GM08714 (cell line): ENCODE measurements around the gene ATAD3B.

Experiments
- H3K4me3 ChIP-seq: fragments of 200-500 bp; sonication (Bioruptor generic); 2 replicates; pipeline ENCODE4 v1.5.1; 2014; ENCODE audit warnings: mild to moderate bottlenecking, low read length, inconsistent platforms
- ZNF274 ChIP-seq: IDR thresholded peaks from 2 replicates; pipeline ENCODE4 v1.6.1; 2012; ENCODE audit warnings: mild to moderate bottlenecking, low read depth, low read length

The ATAD3B gene

DNA sequence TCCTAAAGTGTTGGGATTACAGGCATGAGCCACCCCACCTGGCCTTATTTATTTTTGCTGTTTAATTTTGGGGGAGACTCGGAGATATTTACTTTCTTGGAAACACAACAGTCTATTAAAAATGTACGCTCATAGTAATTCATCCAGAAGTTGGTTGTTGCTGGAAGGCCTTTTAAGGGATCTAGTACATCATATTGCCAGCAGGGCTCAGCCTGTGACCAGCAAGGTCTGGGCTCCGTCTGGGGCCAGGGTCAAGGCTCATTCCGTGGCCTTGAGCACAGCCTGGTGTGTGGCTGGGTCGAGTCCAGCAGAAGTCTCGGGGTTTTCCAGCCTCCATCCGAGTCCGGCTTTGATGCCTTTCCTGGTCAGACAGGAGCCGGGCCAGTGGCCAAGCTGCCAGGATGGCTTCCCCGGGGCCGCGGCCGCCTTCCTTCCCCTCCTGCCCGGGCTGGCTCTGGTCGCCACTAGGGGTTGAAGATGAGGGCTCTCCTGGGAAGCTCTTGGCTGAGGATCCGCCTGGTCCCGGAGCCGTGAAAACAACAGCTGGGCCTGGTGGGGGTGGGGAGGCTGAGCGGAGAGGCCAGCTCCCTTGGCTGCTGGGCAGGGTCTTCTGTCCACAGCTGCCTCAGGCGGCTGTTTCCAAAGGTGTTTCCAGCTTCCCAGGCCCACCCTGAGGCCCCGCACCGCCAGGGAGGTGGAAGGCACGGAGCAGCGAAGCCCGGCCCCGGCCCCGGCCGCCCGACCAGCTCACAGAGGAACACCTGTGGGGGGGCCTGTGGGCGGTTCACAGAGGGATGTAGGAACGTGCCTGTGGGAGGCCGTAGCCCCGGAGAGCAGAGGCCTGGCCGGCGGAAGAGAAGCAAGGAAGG, 41.2 kb upstream of the ATAD3B start:
- no peak for TF ChIP-seq ZNF274
- H3K4me3 ChIP-seq: no peak overlapping the region

DNA sequence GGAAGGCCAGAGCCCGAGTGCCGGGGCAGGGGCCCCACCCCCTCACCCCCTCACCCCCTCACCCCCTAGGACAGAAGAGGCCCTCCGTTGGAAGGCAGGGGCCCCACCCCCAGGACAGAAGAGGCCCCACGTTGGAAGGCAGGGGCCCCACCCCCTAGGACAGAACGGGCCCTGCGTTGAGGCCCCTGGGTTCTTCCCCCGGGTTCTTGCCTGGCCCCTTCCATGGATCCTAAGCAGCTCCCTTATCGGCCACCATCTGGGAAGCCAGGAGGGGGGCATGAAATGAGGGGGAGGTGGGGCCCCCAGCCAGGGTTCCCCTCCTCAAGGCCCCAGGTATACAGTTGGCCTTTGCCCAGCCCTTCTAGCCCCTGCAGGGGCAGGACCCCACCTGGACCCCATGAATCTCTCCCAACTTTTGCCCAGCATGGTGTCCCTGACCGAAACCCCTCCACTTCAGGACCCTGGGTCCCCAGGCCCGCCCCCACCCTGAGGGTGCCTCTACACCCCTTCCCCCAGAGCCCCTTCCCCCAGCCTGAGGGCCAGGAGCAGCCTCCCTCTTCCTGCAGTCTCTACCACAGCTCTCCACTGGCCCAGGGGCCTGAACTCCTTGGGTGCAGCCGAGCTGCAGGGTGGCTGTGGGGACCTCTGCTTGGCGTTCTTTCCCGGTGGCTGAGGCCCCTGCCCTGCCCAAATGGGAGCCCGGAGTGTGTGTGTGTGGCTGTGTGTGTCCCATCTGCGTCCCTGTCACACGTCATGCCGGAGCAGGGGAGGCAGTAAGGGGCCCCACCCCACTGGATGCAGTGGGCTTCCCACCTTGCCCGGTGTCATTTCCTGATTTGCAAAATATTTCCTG, 40.3 kb upstream of the ATAD3B start:
- H3K4me3 ChIP-seq: no peak overlapping the region

DNA sequence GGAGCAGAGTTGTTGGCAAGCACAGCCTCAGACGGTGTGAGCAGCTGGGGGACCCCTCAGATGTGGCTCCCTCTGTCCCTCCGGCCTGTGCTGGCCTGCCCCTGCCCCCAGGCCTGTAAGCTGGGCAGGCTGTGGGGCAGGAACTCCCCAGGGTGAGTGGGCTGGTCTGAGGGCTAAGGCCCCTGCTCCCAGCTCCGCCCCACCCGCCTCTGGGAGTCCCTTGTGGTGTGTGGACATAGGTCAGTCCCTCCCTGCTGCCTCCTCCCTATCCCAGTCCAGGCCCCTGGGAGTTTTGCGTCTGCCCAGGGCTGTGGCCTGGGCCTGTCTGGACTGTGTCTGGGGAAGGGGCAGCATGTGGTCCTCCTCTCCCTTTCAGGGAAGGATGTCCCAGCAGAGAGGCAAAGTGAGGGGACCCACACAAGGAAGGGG, 39.7 kb upstream of the ATAD3B start:
- H3K4me3 ChIP-seq: no peak overlapping the region

More for the DNA sequence above, 40.3 kb upstream of the ATAD3B start:
- no peak for TF ChIP-seq ZNF274

DNA sequence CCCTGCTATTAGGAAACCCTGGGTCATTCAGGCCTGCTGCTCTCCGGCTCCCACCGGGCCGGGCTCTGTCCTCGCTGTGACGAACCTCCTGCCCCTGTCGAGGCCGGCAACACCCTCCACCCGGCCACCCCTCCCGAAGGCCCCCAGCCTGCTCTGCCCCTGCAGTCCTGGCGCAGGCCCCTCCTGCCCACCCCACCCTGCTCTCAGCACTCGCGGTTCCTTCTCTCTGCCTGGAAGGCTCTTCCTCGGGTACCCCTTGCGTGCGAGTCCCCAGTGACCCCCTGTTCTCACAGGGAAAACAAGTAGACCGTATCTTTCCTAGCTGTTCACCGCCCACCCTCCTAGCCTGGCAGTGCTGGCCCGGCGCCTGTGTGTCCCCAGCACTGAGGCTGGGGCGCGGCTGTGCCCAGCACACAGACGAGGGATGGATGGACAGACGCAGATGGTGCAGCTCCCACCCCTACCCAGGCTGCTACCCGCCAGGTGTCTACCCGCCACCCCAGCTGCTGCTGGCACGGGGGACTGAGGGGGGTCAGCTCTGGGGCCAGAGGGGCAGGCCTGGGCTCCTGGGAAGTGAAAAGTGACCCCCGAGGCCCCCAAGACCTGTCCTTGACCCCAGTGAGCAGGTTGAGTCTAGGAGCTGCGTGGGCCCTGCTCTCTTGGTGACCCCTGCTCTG, 39.2 kb upstream of the ATAD3B start:
- no peak overlapping the region for H3K4me3 ChIP-seq
- no peak for TF ChIP-seq ZNF274

More for the DNA sequence above, 39.7 kb upstream of the ATAD3B start:
- TF ChIP-seq ZNF274: no peak

DNA sequence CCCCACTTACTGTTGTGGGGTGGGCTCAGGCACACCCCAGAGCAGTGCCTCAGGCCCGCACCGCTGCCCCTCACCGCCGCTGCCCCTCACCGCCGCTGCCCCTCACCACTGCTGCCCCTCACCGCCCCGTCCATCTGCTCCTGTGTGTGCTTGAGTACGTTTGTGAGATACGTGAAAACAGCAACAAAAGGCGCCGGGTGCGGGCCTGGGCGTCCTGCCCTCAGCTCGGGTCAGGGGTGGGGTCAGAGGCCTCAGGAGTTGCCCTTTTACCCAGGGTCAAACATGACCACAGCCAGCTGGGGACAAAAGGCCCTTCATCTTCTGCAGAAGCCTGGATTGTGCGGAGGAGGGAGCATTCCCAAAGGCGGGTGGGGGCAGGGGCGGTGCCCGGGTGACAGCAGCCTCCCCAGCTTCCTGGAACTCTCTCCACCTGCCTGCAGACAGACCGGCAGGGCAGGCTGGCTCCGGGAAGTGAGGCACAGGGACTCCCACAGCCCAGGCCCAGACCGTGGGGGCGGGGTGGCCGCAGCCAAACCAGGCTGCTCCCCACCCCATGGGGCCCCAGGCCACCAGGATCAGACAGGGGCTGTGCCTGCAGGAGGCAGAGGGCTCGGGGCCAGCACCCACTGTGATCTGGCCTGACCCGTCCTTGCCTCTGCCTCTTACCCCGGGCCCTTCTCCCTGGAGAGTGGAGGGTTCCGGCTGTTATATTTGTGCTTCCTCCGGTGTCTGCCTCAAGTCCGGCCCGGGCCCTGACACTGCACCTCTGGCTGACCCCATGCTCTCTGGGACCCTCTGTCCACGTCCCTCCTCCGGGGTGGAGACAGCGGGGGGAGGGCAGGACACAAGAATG, 38.4 kb upstream of the ATAD3B start:
- no peak overlapping the region for H3K4me3 ChIP-seq
- TF ChIP-seq ZNF274: no peak

DNA sequence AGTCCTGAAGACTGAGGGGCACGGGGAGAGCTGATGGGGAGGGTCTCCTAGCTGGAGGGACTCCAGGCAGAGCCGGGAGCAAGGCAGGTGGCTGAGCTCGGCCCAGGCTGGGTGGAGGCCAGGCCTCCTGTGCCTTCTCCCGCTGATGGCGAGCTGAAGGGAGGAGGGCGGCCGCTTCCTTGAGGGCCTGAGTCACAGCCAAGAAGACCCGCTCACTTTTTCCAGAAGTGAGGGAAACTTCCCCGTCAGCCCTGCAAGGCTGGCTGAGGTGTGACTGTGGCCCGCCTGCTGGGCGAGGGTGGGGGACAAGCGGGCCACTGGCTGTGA, 37.8 kb upstream of the ATAD3B start:
- H3K4me3 ChIP-seq: no peak overlapping the region

DNA sequence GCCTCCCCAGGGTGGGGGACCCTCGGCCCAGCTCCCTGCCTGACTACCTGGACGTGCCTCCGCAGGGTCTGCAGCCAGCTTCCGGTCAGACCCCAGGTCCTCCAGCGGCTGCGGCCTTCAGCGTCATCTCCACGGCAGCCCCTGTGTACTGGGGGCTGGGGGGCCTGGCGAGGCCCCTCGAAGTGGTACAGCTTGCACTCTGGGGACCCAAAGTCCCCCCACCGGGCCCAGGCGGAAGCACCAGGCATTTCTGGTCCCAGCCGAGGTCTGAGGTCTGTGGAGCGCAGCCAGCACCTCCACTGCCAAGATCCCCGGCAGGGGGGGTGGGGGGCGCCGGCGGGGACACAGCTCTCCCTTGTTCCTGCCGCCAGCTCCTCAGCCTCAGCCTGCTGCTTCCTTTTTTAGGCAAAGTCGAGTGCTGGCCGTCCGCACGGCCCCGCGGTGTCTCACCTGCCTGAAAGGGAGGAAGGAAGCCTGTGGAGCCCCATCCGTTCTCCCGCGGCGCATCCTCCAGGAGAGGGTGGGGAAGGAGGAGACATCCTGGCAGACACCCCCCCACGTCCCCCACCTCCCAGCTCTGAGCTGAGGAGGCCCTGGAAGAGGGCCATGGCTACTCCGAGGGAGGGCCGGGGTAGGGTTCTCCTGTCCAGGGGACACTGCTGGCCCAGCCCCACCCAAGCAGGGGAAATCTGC, 37.3 kb upstream of the ATAD3B start:
- H3K4me3 ChIP-seq: no peak overlapping the region
- no peak for TF ChIP-seq ZNF274

More for the DNA sequence above, 37.8 kb upstream of the ATAD3B start:
- no peak for TF ChIP-seq ZNF274

DNA sequence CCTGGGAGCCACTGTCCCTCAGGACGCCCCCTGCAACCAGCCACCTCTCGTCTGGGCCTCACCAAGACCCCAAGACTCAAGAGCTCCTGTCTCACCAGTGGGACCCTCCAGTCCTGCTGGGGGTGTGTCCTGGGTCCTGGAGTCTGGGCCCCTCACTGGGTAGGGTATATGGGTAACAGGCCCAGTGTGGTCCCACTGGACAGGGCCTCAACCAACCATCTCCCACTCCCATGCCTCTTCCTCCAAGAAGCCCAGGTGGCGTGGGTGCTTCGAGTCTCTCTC, 36.8 kb upstream of the ATAD3B start:
- no peak overlapping the region for H3K4me3 ChIP-seq
- TF ChIP-seq ZNF274: no peak

DNA sequence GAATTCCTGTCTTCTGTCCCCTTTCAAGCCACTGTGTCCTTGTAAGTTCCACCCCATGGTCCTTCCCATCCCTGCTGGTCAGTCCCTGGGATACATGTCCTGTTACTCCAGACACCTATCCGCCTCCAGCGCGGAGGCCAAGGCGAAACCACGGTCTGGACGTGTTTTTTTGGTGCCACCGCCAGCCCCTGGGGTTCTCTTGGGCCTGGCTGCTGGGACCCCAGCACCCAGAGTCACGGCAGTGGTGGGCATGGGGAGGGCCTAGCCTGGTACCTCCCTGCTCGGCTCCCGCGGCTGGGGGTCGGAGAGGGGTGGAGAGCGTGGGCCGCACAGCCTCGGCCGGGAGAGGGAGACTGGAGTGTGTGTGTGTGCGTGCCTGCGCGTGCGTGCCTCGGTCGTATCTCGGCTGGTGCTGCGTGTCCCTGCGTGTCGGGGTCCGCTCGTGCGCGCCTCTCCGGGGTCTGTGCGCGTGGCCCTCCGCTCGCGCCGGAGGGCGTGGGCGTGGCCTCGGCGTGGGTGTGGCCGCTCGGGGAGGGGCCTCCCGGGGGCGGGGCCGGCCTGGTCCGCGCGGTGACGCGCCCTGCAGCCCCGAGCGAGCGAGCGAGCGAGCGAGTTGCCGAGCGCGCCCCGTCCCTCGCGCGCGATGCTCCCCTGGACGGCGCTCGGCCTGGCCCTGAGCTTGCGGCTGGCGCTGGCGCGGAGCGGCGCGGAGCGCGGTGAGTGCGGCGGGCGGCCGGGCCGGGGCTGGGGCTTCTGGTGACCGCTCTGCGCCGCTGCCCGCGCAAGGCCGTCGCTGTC, 36.3 kb upstream of the ATAD3B start, which contains the start of gene VWA1:
TSS of gene VWA1 (plus strand) at position 585 of the 798 bp plus-strand sequence. CDS start at position 644, 59 bp downstream.
- H3K4me3 ChIP-seq: peak within 1 kb of the TSS; percentile 31; the same call in 1 of the 2 replicates
- no peak for TF ChIP-seq ZNF274

DNA sequence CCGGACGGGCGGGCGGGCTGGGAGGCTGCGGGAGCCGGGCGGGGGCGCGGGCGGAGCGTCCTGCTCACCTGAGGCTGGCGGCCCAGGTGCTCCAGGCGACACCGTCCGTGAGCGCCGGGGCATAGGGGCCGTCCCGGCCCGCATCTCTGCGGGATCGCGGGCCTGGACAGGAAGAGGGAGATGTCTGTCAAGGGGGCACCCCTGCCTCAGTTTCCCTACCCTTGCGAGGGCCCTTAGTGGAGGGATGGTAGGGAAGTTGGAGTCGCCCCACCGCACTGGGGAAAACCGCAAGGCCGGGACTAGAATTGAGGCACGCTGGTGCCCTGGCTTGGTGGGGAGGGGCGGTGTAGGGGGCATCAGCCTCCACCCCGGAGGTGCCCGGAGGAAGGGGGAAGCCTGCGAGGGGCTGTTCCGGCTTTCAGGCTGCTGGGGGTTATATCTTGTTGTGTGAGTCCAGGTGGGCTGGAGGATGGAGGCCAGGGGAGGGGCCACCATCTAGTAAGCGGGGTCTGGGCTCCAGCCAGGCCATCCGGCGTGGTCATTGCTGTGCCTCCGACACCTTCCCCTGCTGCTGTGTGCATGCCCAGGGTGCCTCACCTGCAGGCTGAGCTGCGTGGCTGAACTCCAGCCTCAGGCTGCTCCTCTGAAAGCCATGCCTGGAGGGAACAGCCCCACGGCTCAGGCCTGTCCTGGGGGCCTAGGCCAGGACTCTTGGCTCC, 35.5 kb upstream of the ATAD3B start:
- TF ChIP-seq ZNF274: no peak
- H3K4me3 ChIP-seq: peak overlapping the region; percentile 31; the same call in 1 of the 2 replicates

DNA sequence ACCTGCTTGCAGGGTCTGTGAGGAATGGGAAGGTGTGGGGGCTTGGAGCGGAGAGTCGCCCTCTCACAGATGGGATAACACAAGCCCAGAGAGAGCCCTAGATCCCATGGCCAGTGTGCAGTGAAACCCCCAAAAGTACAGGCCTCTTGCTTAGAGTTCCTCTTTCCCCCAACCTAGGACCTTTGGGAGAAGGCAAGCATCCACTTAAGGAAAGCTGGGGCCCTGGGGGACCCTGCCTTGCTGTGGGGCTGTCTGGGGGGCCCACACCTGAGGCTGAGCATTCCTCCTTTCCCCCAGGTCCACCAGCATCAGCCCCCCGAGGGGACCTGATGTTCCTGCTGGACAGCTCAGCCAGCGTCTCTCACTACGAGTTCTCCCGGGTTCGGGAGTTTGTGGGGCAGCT, 34.9 kb upstream of the ATAD3B start:
- no peak for TF ChIP-seq ZNF274

More for the DNA sequence above, 34.9 kb upstream of the ATAD3B start:
- no peak overlapping the region for H3K4me3 ChIP-seq
